GM12801 (cell line): Measurements from ENCODE around the gene TMEFF1.

Experiments used
- TF ChIP-seq, protein P1 (sequence below): IDR thresholded peaks from one replicate; pipeline ENCODE4 v1.5.1; 2011; ENCODE audit warnings: control low read depth; ENCODE audit not compliant: insufficient read length; ENCODE audit errors: extremely low read depth

Gene TMEFF1

DNA sequence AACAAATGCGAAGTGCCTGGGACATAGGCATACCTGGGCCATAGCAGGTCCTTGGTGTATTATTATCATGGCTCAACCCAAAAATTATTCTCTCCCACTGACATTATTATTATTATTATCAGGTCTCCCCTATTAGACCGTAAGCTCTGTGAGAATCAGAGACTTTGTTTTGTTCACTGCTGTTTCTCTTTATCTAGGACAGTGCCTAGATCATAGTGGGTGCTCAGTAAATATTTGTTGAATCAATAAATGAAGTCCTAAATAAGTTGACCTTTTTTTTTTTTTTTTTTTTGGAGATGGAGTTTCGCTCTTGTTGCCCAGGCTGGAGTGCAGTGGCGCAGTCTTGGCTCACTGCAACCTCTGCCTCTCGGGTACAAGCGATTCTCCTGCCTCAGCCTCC is 4.9 kb upstream of the TMEFF1 start:
- TF ChIP-seq, protein P1, sequence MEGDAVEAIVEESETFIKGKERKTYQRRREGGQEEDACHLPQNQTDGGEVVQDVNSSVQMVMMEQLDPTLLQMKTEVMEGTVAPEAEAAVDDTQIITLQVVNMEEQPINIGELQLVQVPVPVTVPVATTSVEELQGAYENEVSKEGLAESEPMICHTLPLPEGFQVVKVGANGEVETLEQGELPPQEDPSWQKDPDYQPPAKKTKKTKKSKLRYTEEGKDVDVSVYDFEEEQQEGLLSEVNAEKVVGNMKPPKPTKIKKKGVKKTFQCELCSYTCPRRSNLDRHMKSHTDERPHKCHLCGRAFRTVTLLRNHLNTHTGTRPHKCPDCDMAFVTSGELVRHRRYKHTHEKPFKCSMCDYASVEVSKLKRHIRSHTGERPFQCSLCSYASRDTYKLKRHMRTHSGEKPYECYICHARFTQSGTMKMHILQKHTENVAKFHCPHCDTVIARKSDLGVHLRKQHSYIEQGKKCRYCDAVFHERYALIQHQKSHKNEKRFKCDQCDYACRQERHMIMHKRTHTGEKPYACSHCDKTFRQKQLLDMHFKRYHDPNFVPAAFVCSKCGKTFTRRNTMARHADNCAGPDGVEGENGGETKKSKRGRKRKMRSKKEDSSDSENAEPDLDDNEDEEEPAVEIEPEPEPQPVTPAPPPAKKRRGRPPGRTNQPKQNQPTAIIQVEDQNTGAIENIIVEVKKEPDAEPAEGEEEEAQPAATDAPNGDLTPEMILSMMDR, result no peak

DNA sequence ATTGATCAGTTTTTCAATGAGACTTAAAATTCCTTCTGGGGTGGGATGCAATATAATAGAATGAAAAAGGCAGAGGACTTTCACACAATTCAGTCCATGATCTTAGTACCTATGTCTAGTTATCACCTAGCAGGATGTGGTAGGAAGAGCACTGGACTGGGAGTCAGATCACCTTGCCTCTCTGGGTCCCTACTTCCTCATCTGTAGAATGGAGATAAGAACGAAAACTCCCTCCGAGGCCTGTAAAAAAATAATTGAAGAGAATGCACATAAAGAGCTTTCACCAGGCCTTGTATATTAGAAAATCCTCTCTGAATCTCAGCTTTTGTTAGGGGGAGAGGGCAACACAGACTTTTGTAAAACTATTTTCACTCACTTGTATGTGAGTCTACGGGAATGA is 681 bp upstream of the TMEFF1 start:
- TF ChIP-seq, protein P1, result no peak

DNA sequence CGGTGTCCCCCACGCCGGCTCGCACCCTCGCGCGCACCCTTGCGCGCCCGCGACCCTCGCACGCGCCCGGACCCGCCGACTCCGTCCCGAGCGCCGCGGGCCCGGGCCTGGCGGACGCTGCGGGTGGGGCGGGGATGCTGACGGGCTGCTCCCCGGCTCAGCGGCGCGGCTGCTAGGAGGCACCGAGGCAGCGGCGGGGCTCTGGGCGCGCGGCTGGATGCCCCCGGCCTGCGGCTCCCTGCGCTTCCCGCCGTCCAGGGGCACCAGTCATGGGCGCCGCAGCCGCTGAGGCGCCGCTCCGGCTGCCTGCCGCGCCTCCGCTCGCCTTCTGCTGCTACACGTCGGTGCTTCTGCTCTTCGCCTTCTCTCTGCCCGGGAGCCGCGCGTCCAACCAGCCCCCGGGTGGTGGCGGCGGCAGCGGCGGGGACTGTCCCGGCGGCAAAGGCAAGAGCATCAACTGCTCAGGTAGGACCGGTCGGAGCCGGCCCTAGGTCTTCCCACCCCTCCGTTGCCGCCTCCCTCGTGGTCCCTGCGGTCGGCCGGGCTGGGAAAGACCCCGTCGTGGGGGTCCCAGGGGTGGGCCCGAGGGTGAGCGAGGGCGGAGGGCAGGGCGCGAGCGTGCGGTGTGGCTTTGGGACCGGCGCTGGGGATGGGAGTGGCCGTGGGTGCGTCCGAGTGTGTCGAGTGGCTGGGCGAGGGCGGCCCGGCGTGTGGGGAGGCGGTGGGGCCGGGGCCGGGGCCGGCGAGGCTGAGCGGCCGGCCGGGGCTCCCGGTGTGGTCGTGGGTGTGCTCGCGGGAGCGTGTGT is 530 bp downstream of the TMEFF1 start:
- TF ChIP-seq, protein P1, result no peak

DNA sequence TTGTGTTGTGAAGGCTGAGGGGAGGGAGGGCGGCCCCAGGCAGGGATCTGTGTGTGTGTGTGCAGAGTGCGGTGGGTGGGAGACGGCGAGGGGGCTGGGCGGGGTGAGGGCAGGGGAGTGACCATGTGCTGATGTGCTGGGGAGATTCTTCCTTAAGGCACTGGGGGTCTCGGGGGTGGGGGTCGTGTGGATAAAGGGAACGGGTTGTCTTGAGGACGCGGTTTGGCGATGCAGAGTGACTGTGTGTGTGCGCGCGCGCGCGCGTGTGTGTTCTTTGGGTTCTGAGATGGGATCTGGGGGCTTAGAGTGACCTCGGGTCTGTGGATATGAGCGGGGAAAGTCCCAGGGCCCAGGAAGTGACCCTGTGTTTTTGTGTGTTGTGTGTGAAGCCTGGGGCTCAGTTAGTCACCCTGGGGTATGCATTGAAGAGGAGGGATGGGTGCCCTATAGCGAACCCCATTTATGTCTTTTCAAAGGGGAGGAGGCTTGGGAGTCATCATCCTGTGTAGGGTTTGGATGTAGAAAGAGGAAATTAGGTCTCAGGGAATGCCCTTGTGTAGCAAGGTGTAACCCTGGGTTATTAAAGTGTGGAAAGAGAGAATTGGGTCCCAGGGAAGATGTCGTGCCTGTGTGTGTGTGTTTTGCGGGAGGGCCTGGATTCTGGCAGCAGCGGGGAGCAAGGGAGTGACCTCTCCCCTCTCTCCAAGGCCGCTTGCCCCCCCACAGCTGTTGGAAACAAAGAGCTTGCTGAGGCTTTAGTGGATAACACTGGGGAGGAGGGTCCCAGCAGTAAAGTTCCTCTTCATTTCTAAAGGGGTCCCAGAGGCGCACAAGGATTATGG is 1.4 kb downstream of the TMEFF1 start:
- TF ChIP-seq, protein P1, result no peak

DNA sequence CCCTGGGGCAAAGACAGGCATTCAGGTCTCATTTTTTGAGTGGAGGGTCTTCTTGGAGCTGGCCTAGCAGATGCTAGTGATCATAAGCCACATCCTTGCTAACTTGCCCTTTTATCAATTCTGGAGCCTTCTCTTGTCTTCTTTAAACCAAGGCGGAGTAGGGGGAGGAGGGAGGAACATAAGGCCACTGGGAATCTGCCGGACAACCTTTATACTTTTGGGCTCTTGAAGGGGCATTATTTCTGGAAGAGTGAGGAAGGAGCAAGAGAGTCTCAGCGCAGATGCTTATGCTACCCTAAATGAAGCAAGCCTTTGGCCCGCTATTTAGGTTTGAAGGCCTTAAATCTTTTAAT is 2.0 kb downstream of the TMEFF1 start:
- TF ChIP-seq, protein P1, result no peak

DNA sequence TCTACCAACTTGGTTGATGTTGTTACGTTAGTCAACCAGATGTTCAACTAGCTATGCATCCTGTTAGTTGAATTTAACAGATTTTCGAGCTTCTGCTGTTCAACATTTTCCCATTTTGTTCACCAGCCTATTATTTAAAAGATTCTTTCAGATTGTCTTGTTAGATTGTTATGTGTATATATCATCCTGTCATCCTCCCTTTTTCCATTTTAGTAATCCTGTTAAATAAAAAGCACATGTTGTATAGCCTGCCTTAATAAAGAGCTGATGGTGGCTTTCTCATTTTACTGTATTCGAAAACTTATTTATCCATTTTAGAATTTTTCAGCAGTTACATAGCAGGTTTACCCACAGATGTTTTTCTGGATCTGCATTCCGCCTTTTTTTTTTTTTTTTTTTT is 4.3 kb downstream of the TMEFF1 start:
- TF ChIP-seq, protein P1, result no peak

DNA sequence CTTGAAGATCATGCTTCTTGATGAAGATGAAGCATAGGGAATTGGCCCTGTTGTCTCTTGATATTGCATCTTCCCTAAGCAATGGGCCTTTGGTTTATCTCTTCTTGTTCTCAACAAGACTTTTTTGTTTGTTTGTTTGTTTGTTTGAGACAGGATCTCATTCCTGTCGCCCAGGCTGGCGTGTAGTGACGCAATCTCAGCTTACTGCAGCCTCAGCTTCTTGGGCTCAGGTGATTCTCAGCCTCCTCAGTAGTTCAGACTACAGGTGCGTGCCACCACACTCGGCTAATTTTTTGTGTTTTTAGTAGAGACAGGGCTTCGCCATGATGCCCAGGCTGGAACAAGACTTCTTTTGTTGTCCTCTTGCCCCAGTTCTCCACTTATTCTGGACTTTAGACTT is 5.2 kb downstream of the TMEFF1 start:
- TF ChIP-seq, protein P1, result no peak
